GM12864 (cell line): ENCODE data around the gene SAP130.

Source experiments
- DNase-seq: peaks from one replicate; pipeline ENCODE4 v3.0.0-alpha.2; 2011; ENCODE audit warnings: low read depth
- H3K4me3 ChIP-seq: 2 replicates; pipeline ENCODE4 v1.5.1; 2011; ENCODE audit warnings: mild to moderate bottlenecking, low read depth, low read length, control low read depth
- CTCF ChIP-seq: IDR thresholded peaks from 2 replicates; pipeline ENCODE4 v1.5.1; 2011; ENCODE audit warnings: low read depth, mild to moderate bottlenecking, moderate library complexity, low read length, control low read depth, inconsistent platforms; ENCODE audit errors: missing control alignments

The SAP130 gene

GRCh38 chr2:128040166-128040771 is 12.4 kb upstream of the SAP130 start:
- H3K4me3 ChIP-seq, result no peak overlapping the region
- DNase-seq, result no peak
- no peak for TF ChIP-seq CTCF

GRCh38 chr2:128039535-128039934 is 11.7 kb upstream of the SAP130 start:
- no peak overlapping the region for H3K4me3 ChIP-seq
- no peak for TF ChIP-seq CTCF
- DNase-seq, result no peak

- no peak for DNase-seq
- H3K4me3 ChIP-seq, result no peak overlapping the region
- TF ChIP-seq CTCF, result no peak
Observed at GRCh38 chr2:128038411-128038810, 10.6 kb upstream of the SAP130 start.

GRCh38 chr2:128037649-128038048 is 9.8 kb upstream of the SAP130 start:
- TF ChIP-seq CTCF, result peak; percentile 22
- no peak overlapping the region for H3K4me3 ChIP-seq
- DNase-seq, result no peak

GRCh38 chr2:128036748-128037607 is 9.1 kb upstream of the SAP130 start:
- no peak for TF ChIP-seq CTCF
- DNase-seq, result no peak
- no peak overlapping the region for H3K4me3 ChIP-seq

- no peak overlapping the region for H3K4me3 ChIP-seq
- DNase-seq, result no peak
- TF ChIP-seq CTCF, result no peak
Observed at GRCh38 chr2:128032092-128032491, 4.2 kb upstream of the SAP130 start.

- no peak for TF ChIP-seq CTCF
- no peak for DNase-seq
- peak overlapping the region; percentile 94 for H3K4me3 ChIP-seq
Observed at GRCh38 chr2:128028668-128029054, 802 bp upstream of the SAP130 start.
